BLaER1 treated with 17β-estradiol and CSF1 and Interleukin-3, amounts not matched to agents 10 nM and 100 nM (cell line): ENCODE data around the gene DHRS1.

Experiments used
- H3K27ac ChIP-seq, 11 experiments: shearing (Covaris generic); formaldehyde crosslinking; 2 replicates each; pipeline ENCODE4 v1.8.1; 2022
- H3K27me3 ChIP-seq, 11 experiments: shearing (Covaris generic); formaldehyde crosslinking; 2 replicates each; pipeline ENCODE4 v1.8.1; 2022
- H3K36me3 ChIP-seq, 11 experiments: shearing (Covaris generic); formaldehyde crosslinking; 2 replicates each; pipeline ENCODE4 v1.8.1; 2022
- H3K4me1 ChIP-seq, 10 experiments: shearing (Covaris generic); formaldehyde crosslinking; 2 replicates each; pipeline ENCODE4 v1.8.1; 2022
- H3K4me2 ChIP-seq, 11 experiments: shearing (Covaris generic); formaldehyde crosslinking; 2 replicates each; pipeline ENCODE4 v1.8.1; 2022
- H3K4me3 ChIP-seq, 10 experiments: shearing (Covaris generic); formaldehyde crosslinking; 2 replicates each; pipeline ENCODE4 v1.8.1; 2022
- H3K9ac ChIP-seq, 11 experiments: shearing (Covaris generic); formaldehyde crosslinking; 2 replicates each; pipeline ENCODE4 v1.8.1; 2022
- H3K9me3 ChIP-seq, 11 experiments: shearing (Covaris generic); formaldehyde crosslinking; replicated peaks in 1 of 11; 2 replicates each; pipeline ENCODE4 v1.8.1; 2022
- H4K20me1 ChIP-seq, 11 experiments: shearing (Covaris generic); formaldehyde crosslinking; 2 replicates each; pipeline ENCODE4 v1.8.1; 2022
- Cebpa-rat ChIP-seq, 11 experiments: shearing (Covaris generic); IDR thresholded peaks; 2 replicates each; pipeline ENCODE4 v1.8.1; 2022

DHRS1 gene

DNA sequence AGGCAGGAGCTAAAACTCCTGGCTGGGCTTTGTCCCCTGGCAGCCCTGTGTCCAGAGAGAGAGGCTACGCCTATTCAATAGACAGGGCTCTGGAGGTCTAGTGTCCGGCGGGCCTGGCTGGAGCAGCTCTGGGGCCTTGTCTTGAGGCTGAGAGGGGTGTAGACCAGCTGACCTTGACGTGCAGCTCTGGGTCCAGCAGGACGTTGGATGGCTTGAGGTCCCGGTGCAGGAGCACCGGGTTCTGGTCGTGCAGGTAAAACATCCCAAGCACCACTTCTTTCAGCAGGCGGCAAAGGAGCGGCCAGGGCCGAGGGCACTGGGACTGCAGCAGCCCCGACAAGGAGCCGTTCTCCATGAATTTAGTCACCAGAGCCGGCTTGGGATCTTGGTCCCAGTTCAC lies 39.3 kb upstream of the DHRS1 start:
- H3K9ac ChIP-seq: peak overlapping the region in 6 of 11 experiments; percentile 53 to 77 (median 64); a peak in 7 of 22 replicates
- no peak for TF ChIP-seq Cebpa-rat (IDR thresholded peaks at IDR 0.05)
- peaks cover 0 to 31% (median 9%) of the 10 kb centered on the region in 11 experiments; a peak in 9 of 22 replicates for H4K20me1 ChIP-seq
- peaks cover 34 to 52% (median 44%) of the 10 kb centered on the region in 10 experiments for H3K4me1 ChIP-seq
- peaks cover 0 to 15% (median 6%) of the 10 kb centered on the region in 11 experiments; a peak in 6 of 22 replicates for H3K9me3 ChIP-seq
- H3K36me3 ChIP-seq: peaks cover 0 to 21% (median 0%) of the 10 kb centered on the region in 11 experiments; a peak in 5 of 22 replicates
- H3K27ac ChIP-seq: no peak overlapping the region
- peaks cover 63 to 80% (median 75%) of the 10 kb centered on the region in 11 experiments for H3K27me3 ChIP-seq
- H3K4me3 ChIP-seq: peak overlapping the region; percentile 49 to 72 (median 62); a peak in 19 of 20 replicates
- peak overlapping the region; percentile 72 to 94 (median 89) for H3K4me2 ChIP-seq

DNA sequence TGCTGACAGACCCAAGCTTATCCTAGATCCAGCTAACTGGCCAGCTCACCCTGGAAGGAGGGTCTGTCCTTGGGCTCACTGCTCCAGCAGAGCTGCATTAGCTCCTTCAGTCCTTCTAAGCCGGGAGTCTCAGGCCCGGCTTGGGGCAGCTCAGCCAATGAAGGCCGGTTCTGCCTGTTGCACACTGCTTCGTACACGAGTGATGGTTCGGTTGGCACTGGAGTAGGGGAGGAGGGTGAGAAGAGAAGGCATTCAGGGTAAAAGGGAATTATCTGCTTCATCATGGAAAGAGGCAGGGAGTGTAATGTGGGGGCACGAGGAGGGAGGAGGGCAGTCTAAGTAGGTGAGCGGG lies 38.2 kb upstream of the DHRS1 start:
- Histone ChIP-seq H3K4me1 (peaks cover 45 to 60% (median 53%) of the 10 kb centered on the region in 10 experiments), H3K9me3 (peaks cover 0 to 15% (median 6%) of the 10 kb centered on the region in 11 experiments; a peak in 6 of 22 replicates), H3K4me3 (no peak overlapping the region), H4K20me1 (peaks cover 0 to 34% (median 11%) of the 10 kb centered on the region in 11 experiments; a peak in 10 of 22 replicates), H3K4me2 (peak overlapping the region in 3 of 11 experiments; percentile 89 to 94 (median 92); a peak in 3 of 22 replicates), H3K9ac (no peak overlapping the region), H3K27me3 (peaks cover 73 to 91% (median 85%) of the 10 kb centered on the region in 11 experiments), H3K36me3 (peaks cover 0 to 21% (median 0%) of the 10 kb centered on the region in 11 experiments; a peak in 5 of 22 replicates), H3K27ac (no peak overlapping the region)
- TF ChIP-seq Cebpa-rat (IDR thresholded peaks at IDR 0.05): no peak

DNA sequence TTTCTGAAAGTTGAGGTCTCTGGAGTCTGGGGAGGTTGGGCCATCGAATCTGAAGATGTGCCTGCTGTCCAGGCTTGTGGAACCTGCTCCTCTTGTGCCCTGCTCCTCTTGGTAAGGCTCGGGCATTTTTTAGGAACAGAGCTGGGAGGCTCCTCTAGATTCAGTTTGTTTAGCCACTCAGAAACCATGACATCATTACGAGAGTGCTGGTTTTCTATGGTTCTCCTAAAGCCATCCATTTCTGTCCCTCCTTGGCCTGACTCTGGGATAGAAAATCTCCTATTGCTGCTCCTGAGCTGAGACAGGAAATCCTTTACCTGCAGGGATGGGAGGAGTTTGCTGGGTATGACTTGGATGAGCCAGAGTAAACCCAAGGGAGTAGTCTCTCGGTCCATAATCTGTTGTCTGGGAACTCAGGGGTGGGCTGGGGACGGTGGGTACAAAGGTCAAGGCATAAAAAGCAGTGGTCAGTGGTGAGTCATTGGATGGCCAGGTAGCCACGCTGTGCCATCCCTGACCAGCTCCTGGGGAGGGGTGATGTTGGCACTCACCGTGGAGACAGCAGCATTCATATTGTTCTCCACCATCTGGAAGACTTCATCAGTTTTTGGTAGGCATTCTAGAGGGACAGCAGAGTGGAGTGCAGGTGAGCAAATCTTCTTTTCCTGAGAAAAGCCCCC lies 37.7 kb upstream of the DHRS1 start:
- Histone ChIP-seq H4K20me1 (peaks cover 0 to 40% (median 11%) of the 10 kb centered on the region in 11 experiments; a peak in 10 of 22 replicates), H3K36me3 (peaks cover 0 to 21% (median 0%) of the 10 kb centered on the region in 11 experiments; a peak in 5 of 22 replicates), H3K9me3 (peaks cover 0 to 15% (median 6%) of the 10 kb centered on the region in 11 experiments; a peak in 6 of 22 replicates), H3K27me3 (peaks cover 78 to 96% (median 90%) of the 10 kb centered on the region in 11 experiments), H3K4me1 (peaks cover 50 to 65% (median 58%) of the 10 kb centered on the region in 10 experiments), H3K27ac (no peak overlapping the region), H3K9ac (no peak overlapping the region), H3K4me2 (peak overlapping the region in 1 of 11 experiments; percentile 90; a peak in 1 of 22 replicates), H3K4me3 (no peak overlapping the region)
- no peak for TF ChIP-seq Cebpa-rat (IDR thresholded peaks at IDR 0.05)

DNA sequence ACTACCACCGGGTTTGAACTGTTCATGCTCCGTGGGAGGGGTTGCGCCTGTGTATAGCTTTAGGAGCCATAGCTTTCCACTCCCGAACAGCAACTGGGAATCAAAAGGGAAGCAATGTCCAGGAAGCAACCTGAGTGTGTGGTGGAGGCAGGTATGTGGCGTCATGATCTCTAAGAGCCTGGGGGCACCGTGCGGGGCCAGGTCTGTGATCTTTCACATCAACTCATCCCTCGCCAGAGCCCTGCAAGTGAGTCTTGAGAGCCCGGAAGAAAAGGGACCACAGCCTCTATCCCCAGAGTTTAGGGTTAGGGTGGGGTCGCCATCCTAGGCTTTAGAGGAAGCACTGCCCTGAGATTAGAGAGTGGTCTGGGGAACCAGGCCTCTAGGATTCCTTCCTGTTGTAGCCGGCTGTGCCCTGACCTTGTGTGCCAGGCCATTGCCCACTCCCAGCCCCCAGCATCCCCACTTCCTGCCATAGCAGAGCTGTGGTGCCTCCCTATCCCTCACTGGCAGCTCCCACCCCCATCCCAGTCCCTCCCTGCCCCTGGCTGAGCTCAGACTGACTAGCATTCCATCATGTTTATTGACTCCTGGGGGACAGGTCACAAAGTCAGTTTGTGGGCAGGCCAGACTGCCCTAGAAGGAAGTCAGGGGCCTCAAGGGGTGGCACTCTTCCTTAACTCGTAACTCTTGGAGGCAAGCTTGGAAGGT lies 36.0 kb upstream of the DHRS1 start:
- H3K4me2 ChIP-seq: peak overlapping the region; percentile 43 to 96 (median 91)
- H3K27ac ChIP-seq: no peak overlapping the region
- H3K4me1 ChIP-seq: peaks cover 61 to 82% (median 70%) of the 10 kb centered on the region in 10 experiments
- no peak for TF ChIP-seq Cebpa-rat (IDR thresholded peaks at IDR 0.05)
- peaks cover 79 to 98% (median 90%) of the 10 kb centered on the region in 11 experiments for H3K27me3 ChIP-seq
- no peak overlapping the region for H3K9ac ChIP-seq
- peaks cover 0 to 15% (median 6%) of the 10 kb centered on the region in 11 experiments; a peak in 6 of 22 replicates for H3K9me3 ChIP-seq
- peak overlapping the region in 2 of 10 experiments; percentile 19 to 44; a peak in 3 of 20 replicates for H3K4me3 ChIP-seq
- peaks cover 0 to 40% (median 11%) of the 10 kb centered on the region in 11 experiments; a peak in 10 of 22 replicates for H4K20me1 ChIP-seq
- peaks cover 0 to 21% (median 0%) of the 10 kb centered on the region in 11 experiments; a peak in 5 of 22 replicates for H3K36me3 ChIP-seq

DNA sequence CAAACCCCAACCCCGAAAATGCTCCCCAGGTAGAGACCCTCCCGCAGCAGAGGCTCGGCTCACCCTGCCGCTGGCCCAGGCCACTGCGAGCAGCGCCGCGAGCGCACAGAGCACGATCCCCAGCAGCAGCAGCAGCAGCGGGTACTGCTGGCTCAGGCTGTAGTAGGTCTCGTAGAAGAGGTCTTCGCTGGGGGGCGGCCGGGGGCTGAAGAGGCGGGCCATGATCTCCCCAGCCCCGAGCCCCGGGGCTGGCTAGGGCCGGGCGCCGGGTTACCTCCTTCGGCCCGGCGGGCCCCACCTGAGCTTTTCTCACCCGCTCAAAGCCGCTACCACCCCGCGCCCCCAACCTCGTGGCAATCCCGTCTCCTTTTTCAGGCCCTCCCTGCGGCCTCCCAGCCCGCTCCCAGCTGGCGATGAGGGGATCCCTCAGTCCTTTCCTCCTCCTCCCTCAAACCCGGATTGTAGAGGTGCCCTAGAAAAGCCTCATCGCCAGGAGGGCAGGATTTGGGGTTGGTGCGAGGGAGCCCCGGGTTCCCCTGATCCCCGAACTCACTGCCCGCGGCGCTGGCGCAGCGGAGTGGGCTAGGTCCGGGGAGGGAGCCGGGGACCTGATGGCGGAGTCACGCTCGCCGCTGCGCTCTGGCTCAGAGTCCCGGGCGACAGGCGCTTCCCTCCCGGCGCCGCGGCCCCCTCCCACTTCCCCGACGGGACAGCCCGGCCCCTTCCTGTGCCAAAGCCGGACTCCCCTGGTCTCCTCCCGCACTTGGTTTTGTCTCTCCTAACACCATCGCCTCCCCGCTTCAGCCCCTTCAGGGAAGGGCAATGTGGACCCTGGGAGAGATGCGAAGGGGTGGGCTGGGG lies 35.1 kb upstream of the DHRS1 start, which contains the start of gene ADCY4:
Gene ADCY4 (minus strand): TSS at position 641 of the 861 bp plus-strand sequence. CDS start 419 bp downstream, at position 222.
- Histone ChIP-seq H3K36me3 (peaks cover 0 to 21% (median 0%) of the 10 kb centered on the region in 11 experiments; a peak in 5 of 22 replicates), H3K4me2 (peak within 1 kb of the TSS; percentile 67 to 96 (median 91)), H3K9ac (0 out of 22 replicates have a peak within 1 kb of the TSS, but pooled peaks of 1 of the 11 experiments have one; percentile 9), H3K27ac (no peak within 1 kb of the TSS), H3K9me3 (peaks cover 0 to 12% (median 6%) of the 10 kb centered on the region in 11 experiments; a peak in 6 of 22 replicates), H3K4me3 (peak within 1 kb of the TSS in 9 of 10 experiments; percentile 5 to 52 (median 37); a peak in 15 of 20 replicates), H4K20me1 (peaks cover 0 to 40% (median 11%) of the 10 kb centered on the region in 11 experiments; a peak in 10 of 22 replicates), H3K27me3 (peaks cover 75 to 89% (median 81%) of the 10 kb centered on the region in 11 experiments), H3K4me1 (peaks cover 63 to 88% (median 72%) of the 10 kb centered on the region in 10 experiments)
- TF ChIP-seq Cebpa-rat (IDR thresholded peaks at IDR 0.05): no peak

DNA sequence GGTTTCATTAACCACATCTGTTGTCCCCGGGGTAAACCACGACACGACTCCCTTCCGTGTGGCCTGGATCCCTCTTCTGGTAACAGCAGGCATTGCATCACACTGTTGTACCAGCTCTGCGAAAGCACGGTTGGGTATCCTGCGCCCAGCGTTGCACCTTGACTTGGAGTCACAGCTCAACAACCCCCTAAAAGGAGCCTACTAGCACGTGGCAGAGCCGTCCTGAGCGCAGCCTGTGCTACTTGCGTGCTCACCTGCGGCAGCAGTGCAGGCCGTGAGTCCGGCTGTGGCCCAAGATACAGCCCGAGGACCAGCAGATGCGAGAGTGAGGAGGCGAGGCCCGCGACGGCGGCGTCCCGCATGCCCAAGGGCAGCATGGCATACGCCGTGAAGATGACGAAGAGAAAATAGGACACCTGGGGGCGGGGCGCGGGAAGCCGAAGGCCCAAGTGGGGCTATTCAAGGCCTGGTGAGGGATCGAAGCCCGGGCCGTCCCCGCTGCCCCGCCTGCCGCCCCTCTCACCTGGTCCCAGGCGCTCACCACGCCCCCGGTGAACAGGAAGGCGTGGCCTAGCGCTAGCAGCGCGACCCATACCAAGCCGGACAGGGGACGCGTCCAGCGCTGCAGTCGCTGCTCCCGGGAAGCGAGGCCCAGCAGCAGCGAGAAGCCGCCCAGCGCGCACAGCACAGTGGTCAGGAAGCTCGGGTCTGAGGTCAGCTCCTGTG lies 32.9 kb upstream of the DHRS1 start:
- Histone ChIP-seq H3K4me3 (peak overlapping the region; percentile 34 to 62 (median 40)), H3K9me3 (no peaks in the 10 kb centered on the region), H3K27me3 (peaks cover 52 to 66% (median 59%) of the 10 kb centered on the region in 11 experiments), H3K36me3 (peaks cover 0 to 12% (median 0%) of the 10 kb centered on the region in 11 experiments; a peak in 5 of 22 replicates), H3K9ac (peak overlapping the region in 4 of 11 experiments; percentile 15 to 34 (median 26); a peak in 3 of 22 replicates), H3K27ac (no peak overlapping the region), H3K4me2 (peak overlapping the region; percentile 75 to 96 (median 92)), H3K4me1 (peaks cover 72 to 91% (median 79%) of the 10 kb centered on the region in 10 experiments), H4K20me1 (peaks cover 0 to 40% (median 11%) of the 10 kb centered on the region in 11 experiments; a peak in 10 of 22 replicates)
- TF ChIP-seq Cebpa-rat (IDR thresholded peaks at IDR 0.05): peak in 7 of 11 experiments; percentile 45 to 89 (median 71); a peak in 14 of 22 replicates

DNA sequence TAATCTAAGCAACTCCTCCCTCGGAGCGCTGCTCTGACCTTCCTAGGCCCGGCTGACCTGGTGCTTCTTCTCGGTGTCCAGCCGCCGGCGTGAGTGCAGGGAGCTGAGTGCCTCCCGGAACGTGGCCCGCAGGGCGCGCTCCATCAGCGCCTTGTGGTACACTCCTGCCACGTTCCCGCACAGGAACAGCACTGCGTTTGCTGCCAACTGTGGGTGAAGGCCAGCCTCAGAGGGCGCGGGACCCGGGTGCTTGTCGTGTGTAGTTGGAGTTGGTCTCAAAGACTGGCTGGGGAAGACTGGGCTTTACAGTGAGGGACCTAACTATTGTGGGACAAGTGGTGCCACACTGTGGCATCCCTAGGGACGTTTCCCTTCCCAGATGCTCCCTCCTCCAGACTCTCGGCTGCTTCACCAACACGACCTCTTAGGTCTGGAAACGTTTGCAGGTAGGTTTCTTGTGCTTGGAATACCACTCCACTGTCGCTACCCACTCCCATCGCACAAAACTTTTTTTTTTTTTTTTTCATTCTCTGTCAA lies 32.2 kb upstream of the DHRS1 start:
- no peak for TF ChIP-seq Cebpa-rat (IDR thresholded peaks at IDR 0.05)
- Histone ChIP-seq H3K27ac (no peak overlapping the region), H4K20me1 (peaks cover 0 to 38% (median 11%) of the 10 kb centered on the region in 11 experiments; a peak in 10 of 22 replicates), H3K4me2 (peak overlapping the region; percentile 75 to 96 (median 92)), H3K4me1 (peaks cover 78 to 97% (median 85%) of the 10 kb centered on the region in 10 experiments), H3K9me3 (no peaks in the 10 kb centered on the region), H3K4me3 (peak overlapping the region in 1 of 10 experiments; percentile 43; a peak in 2 of 20 replicates), H3K27me3 (peaks cover 46 to 60% (median 52%) of the 10 kb centered on the region in 11 experiments), H3K36me3 (peaks cover 0 to 6% (median 0%) of the 10 kb centered on the region in 11 experiments; a peak in 3 of 22 replicates), H3K9ac (no peak overlapping the region)
